GM08714 (cell line): ENCODE measurements around the gene TGFB1.

Experiments
- H3K4me3 ChIP-seq: fragments of 200-500 bp; sonication (Bioruptor generic); 2 replicates; pipeline ENCODE4 v1.5.1; 2014; ENCODE audit warnings: mild to moderate bottlenecking, low read length, inconsistent platforms
- ZNF274 ChIP-seq: IDR thresholded peaks from 2 replicates; pipeline ENCODE4 v1.6.1; 2012; ENCODE audit warnings: mild to moderate bottlenecking, low read depth, low read length

TGFB1 gene

DNA sequence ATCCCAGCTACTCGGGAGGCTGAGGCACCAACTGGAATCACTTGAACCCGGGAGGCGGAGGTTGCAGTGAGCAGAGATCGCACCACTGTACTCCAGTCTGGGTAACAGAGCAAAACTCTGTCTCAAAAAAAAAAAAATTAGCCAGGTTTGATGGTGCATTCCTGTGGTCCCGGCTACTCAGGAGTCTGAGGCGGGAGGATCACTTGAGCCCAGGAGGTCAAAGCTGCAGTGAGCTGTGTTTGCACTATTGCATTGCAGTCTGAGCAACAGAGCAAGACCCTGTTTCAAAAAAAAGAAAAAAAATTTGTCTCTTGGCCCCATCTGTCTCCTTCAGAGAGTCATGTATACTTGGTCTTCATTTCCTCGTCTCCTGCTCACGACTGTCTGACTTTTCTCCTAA, 42.1 kb downstream of the TGFB1 start:
- H3K4me3 ChIP-seq, result peak overlapping the region; percentile 99; the same call in 1 of the 2 replicates
- TF ChIP-seq ZNF274, result no peak

DNA sequence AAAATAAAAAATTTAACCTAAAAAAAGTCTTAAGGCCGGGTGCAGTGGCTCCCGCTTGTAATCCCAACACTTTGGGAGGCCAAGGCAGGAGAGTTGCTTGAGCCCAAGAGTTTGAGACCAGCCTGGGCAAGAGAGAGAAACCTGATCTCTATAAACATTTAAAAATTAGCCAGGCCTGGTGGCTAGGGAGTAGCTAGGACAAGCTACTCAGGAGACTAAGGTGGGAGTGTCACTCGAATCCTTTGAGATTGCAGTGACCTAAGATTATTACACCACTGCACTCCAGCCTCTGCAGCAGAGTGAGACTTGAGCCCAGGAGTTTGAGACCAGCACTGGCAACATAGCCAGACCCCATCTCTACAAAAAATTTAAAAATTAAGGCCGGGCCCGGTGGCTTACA, 42.6 kb downstream of the TGFB1 start:
- TF ChIP-seq ZNF274, result no peak
- peak overlapping the region; percentile 99 for H3K4me3 ChIP-seq

DNA sequence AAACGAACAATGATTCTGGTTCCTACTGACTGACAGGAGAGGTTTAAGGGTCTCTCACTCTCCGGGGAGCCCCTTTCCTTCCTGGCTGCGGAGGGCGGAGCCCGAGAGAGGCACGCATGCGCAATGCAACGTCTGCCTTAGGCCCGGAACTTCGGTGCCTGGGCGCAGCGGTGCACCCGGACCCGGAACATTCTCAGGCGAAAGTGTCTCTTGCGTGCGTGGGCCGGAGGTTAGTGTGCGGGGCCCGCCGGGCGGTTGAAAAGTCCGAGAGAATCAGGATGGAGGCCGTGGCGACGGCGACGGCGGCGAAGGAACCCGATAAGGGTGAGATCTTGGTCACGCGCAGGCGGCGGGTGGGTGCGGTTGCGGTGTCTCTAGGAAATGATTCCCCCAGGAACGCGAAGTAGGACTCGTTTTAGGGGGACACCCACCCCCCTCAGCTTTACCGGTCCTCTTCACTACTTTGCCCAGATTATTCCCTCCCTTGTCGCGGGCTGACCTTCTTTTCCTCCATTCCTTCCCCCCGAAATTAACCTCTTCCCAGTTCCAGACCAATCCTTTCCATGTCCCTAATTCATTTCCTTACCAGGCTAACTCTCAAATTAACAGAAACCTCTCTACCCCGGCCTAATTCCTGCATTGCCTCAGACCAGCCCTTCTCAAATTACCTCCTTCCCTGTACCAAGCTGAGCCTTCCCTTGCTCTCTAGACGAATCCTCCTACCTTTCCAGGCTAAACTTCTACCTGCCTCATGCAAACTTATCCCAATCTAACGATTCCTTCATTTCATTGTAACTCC, 43.5 kb downstream of the TGFB1 start, which contains the start of gene CCDC97:
Gene CCDC97 (plus strand): TSS at position 140 of the 799 bp plus-strand sequence. CDS start 139 bp downstream, at position 279.
- peak within 1 kb of the TSS; percentile 99 for H3K4me3 ChIP-seq
- no peak for TF ChIP-seq ZNF274

DNA sequence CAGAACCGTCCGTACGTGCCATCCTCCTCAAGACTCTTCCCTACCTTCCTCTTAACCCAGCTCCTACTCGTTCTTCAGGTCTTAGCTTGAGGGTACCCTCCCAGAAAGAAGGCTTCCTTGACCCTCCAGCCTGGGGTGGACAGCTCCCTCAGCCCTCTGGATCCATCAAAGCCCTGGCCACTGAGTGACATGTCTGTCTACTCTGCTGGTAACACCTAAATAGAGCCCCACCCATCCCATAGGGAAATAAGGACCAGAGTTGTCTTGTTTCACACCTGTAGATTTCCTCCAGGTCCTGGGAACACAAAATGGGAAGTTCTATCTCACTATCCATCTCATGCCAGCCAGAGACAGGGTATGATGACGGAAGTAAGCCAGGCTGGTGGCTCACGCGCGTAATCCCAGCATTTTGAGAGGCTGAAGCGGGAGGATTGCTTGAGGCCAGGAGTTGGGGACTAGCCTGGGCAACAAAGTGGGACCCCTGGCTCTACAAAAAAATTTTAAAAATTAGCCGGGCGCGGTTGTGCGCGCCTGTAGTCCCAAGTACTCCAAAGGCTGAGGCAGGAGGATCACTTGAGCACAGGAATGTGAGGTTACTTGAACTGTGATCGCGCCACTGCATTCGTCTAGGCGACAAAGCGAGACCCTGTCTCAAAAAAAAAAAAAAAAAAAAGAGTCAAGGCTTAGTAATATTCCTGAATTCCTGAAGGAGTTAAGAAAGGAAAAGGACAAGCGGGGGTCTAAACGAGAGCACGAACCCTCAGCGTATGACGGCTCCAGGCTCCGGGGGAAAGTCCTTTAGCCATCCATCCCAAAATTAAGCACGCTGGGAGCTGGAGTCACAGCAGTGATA, 44.3 kb downstream of the TGFB1 start:
- H3K4me3 ChIP-seq, result peak overlapping the region; percentile 99
- TF ChIP-seq ZNF274, result no peak

DNA sequence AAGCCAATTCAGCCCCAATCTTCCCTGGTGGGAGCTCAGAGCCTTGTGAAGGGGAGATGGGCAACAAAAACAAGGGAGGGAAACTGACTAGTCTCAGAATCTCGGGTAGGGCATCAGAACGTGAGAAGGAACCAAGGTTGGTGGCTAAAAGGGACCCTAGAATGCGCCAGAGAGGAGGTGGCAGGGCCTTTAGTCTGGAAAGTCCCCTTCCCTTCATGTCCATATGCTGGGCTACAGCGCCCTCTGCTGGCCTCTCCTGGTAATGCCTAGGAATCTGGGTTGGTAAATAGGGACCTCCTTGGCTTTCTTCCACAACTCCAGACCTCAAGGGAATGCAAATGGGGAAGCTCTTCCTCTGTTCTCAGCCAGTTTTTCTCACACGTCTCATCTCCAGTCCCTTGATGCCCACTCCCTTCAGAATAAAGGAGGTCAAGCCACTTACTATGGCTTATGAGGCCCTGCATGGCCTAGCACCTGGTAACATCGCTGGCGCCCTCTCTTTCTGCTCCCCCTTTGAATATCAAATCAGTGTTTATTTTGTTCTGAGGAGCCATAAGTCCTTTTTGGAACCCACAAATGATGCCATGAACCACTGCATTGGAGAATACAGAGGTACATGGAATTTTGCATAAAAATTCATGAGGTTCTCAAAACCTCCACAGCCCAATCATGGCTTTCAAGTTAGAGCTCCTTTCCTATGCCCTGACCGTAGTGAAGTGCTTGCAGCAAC, 45.1 kb downstream of the TGFB1 start:
- TF ChIP-seq ZNF274, result no peak
- peak overlapping the region; percentile 99; the same call in 1 of the 2 replicates for H3K4me3 ChIP-seq

DNA sequence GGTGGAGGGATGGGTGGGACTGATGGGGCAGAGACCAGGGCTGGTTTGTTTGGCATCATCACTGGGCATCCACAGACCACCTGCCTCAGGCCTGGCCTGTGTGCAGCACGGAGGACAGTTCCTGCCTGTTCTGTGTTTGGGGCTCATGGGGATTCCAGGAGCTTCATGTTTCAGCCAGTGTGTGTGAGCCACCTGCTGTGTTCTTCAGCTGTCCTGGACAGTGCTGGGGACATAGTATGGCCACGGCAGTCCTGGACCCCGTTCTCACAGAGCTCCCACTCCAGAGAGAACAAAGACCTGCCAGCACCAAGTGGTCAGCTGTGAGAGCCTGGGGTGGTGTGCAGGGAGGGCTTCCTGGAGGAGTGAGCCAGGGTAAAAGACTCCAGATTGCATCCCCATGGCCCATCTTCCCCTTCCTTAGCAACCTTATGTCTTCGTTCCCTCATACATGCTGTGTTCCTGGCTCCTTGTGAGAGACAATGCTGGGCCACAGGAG, 45.7 kb downstream of the TGFB1 start:
- no peak for TF ChIP-seq ZNF274
- H3K4me3 ChIP-seq, result no peak overlapping the region

DNA sequence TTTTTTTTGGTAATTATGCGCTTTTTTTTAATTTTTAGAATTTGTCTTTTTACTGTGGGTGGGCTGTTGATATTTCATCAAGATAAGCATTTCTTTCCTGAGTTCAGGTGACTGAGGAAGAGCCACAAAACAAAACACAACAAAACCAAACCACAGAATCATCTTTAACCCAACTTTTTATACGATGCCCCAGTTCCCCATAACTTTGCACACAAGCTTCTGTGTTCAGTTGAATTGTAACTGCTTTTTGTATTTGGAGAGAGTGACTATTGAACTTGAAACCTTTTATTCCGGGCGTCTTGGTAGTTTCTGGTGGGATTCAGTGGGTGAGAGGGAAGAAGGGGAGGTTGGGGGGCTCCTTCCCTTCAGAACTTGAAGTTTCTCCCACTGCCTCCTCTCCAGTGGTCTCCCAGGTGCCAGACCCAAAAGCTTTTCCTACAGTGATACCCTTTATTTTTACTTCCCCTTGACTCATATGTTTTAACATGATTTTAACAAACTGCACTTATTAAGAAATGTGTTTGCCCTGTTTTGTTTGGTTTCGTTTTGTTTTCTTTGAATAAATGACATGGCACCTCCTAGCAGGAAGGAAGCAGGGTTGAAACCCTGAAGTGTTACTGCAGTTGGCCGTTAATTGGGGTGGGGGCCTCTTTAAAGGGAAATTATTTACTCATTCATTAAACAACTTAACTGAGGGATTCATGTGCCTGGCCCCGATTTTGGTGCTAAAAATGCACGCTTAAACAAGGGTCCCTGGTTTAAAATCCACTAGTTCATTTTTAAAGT, 46.4 kb downstream of the TGFB1 start:
- TF ChIP-seq ZNF274, result no peak
- no peak overlapping the region for H3K4me3 ChIP-seq

DNA sequence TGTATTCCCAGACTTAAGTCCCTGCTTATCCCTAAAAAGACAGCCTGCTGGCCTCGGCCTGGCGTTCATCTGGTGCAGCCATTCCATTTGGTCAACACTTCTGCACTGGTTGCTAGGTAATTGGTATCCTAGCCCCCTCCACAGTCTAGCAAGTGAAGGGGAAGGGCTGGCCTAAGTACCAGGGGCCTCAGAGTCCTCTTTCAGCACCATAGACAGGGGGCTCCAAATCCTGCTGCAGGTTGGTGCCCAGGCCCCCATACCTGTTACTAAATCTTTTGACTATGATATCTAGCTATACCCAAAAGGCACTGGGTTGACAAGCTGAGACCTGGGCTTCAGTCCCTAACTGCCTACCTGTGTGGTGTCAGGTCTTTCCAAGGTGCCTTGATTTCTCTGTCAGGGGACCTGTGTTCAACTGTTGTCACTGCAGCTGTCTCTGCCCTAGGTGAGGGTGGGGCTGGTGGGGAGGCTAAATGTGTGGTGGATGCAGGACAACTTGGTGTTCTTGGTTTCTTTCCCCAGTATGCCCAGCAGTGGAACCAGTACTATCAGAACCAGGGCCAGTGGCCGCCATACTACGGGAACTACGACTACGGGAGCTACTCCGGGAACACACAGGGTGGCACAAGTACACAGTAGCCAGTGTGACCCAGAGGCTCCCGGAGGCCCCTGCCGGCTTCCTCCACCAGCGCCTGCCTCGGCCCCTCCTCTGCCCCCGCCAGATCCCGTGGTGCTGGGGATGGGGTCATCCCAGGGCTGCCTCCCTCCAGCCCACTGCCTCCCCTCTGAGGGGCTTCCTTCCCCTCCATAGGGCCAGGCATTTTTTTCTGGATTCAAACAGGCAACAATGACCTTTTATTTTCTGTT, 47.6 kb downstream of the TGFB1 start:
- TF ChIP-seq ZNF274, result no peak
- H3K4me3 ChIP-seq, result no peak overlapping the region

DNA sequence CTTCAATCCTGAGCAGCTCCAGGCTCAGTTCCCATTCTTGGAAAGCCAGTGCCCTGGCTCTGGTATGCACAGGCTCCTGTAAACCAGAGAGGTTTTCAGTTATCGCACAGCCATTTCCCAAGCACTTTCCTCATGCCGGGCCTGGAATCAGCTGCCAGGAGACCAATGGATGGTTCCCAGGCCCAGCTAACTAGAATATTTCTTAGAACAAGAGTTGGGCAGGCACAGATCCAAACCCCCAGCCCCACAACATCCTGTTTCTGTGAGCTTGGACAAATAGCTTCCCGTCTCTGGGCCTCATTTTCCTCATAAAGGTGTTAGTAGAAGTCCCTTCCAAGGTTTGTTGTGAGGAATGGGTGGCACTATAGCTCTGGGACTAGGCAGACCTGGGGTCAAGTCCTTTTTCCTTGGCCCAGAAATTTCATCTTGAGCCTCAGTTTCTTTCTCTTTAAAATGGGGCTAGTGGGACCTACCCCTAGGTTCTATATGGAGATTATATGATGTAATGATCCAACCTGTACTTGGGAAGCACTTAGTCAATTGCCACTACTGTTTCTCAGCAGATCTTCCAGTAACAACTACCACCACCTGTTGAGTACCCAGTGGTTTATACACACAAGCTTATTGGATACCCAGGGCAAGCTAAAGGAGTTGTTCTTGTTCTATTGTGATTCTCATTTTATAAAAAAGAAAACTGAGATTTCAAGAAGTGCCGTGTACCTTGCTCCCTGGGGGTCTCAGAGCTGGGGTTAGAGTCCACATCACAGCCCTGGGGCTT, 48.8 kb downstream of the TGFB1 start:
- TF ChIP-seq ZNF274, result no peak
- no peak overlapping the region for H3K4me3 ChIP-seq

DNA sequence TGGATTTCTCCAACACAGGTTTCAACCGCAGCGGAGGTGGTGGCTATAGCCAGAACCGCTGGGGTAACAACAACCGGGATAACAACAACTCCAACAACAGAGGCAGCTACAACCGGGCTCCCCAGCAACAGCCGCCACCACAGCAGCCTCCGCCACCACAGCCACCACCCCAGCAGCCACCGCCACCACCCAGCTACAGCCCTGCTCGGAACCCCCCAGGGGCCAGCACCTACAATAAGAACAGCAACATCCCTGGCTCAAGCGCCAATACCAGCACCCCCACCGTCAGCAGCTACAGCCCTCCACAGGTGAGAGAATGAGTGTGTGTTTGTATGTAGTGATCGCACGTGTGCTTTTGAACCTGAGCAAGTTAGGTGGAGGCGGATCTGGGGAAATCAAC, 49.8 kb downstream of the TGFB1 start:
- H3K4me3 ChIP-seq, result no peak overlapping the region
- TF ChIP-seq ZNF274, result no peak

DNA sequence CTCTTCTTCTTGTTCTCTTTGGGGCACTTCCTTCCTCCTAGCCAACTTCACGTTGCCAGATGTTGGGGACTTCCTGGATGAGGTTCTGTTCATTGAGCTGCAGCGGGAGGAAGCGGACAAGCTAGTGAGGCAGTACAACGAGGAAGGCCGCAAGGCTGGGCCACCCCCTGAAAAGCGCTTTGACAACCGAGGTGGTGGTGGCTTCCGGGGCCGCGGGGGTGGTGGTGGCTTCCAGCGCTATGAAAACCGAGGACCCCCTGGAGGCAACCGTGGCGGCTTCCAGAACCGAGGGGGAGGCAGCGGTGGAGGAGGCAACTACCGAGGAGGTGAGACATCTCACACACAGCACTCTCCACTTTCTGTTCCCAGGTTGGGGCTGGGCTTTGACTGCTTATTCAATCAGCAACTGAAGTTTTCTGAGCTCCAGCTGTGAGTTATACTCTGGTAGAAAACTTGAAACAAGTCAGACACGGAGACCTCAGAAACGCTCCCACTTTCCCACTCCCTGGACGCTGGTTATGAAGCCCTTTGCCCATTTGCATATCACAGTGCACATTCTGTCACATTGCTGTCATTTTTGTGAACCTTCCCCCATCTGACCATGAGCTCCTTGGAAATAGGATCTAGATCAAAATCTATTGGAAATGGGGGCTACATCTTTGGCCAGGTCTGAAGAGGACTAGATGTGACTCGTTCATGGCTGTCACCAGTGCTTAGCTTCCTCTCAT, 50.9 kb downstream of the TGFB1 start:
- TF ChIP-seq ZNF274, result no peak
- H3K4me3 ChIP-seq, result peak overlapping the region; percentile 3; the same call in 1 of the 2 replicates

DNA sequence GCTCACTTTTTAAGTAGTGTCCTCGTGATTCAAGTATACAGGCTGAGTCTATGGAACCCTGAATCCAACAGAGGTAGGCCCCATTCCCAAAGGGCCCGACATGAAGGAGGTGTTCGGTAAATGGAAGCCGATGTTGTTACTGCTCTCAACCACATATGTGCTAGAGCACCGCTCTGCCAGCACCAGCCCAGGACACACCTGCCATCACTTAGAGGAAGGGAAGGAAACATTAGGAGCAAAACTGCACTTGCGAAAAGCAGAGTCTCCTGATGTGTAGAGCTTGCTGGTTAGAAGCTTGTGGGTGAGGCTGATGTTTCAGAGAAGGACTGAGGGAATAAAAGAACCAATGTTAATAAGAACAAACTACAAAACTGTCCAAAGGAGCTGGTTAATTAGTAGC, 53.2 kb downstream of the TGFB1 start:
- no peak overlapping the region for H3K4me3 ChIP-seq
- no peak for TF ChIP-seq ZNF274
